Measurements from ENCODE around the gene FAM181A. TPM values are rescaled to one million over a fixed set of nuclear protein-coding genes. Genes with fewer than 3 reads are reported as not detected.
A peak's percentile ranks its signal among the peaks of the same experiment; 100 is the strongest.

Gene FAM181A
- total RNA-seq, 4 donors from 2014 or later: not detected

DNA sequence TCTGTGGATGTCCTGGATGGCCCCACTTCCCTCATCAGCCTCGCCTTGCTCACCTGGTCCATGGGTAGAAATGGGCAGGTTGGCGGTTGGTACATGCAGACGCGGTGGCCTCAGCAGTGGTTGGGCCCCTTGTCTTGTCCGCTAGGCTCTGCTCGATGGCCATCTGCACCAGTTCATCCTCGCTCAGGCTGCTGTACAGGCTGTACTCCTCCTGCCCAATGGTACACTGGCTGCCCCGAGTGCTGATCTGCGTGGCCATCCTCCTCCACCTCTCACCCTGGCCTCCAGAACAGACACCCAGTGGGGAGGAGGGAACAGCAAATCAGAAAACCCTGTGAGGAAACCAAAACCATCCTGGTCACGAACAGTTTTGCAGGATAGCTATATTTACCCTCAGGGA lies 37.1 kb downstream of the FAM181A start:
- no peak for DNase-seq (ENCODE audit: low spot score)
- ATAC-seq (ENCODE audit: low FRiP score): no peak
- TF ChIP-seq, protein P1, sequence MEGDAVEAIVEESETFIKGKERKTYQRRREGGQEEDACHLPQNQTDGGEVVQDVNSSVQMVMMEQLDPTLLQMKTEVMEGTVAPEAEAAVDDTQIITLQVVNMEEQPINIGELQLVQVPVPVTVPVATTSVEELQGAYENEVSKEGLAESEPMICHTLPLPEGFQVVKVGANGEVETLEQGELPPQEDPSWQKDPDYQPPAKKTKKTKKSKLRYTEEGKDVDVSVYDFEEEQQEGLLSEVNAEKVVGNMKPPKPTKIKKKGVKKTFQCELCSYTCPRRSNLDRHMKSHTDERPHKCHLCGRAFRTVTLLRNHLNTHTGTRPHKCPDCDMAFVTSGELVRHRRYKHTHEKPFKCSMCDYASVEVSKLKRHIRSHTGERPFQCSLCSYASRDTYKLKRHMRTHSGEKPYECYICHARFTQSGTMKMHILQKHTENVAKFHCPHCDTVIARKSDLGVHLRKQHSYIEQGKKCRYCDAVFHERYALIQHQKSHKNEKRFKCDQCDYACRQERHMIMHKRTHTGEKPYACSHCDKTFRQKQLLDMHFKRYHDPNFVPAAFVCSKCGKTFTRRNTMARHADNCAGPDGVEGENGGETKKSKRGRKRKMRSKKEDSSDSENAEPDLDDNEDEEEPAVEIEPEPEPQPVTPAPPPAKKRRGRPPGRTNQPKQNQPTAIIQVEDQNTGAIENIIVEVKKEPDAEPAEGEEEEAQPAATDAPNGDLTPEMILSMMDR (IDR thresholded peaks at IDR 0.05): no peak

DNA sequence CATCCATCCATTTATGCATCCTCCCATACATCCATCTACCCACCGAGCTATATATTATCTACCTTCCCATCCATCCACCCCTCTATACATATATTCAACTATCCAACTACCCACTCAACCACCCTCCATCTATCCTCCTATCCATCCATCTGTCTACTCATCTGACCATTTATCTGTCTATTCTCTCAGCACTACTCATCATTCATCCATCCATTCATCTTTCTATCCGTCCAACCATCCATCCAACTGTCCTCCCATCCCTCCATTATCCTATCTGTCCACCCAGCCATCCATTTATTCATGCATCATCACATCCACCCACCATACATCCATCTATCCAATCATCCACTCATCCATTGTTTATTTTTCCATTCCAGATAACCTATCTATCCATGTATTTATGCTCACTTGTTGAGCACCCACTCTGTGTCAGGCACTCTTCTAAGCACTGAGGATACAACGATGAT lies 37.7 kb downstream of the FAM181A start:
- TF ChIP-seq, protein P1 (IDR thresholded peaks at IDR 0.05): no peak
- no peak for DNase-seq (ENCODE audit: low spot score)
- ATAC-seq (ENCODE audit: low FRiP score): no peak

DNA sequence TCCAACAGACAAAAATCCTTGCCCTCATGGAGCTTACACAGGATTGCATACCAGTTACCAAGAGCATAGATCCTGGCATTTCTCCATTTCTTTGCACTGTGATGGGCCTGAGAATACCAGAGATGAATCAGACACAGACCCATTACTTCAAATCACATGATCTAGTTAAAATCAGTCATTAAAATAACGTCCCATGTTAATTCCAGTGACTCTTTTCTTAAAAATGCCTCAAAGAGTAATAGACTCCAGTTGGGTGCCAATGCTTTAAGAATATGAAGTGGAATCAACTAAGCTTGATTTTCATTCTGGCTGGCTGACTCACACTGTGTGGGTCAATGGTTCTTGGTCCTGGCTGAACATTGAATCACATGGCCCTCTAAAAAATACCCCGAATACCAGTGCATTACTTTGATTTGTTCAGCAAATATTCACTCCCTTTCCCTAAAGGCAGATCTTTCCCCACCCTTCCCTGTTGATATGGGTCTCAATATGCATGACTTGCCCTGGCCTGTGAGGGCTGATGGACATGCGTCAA lies 38.2 kb downstream of the FAM181A start:
- TF ChIP-seq, protein P1 (IDR thresholded peaks at IDR 0.05): no peak
- no peak for DNase-seq (ENCODE audit: low spot score)
- ATAC-seq (ENCODE audit: low FRiP score): peak; percentile 49

DNA sequence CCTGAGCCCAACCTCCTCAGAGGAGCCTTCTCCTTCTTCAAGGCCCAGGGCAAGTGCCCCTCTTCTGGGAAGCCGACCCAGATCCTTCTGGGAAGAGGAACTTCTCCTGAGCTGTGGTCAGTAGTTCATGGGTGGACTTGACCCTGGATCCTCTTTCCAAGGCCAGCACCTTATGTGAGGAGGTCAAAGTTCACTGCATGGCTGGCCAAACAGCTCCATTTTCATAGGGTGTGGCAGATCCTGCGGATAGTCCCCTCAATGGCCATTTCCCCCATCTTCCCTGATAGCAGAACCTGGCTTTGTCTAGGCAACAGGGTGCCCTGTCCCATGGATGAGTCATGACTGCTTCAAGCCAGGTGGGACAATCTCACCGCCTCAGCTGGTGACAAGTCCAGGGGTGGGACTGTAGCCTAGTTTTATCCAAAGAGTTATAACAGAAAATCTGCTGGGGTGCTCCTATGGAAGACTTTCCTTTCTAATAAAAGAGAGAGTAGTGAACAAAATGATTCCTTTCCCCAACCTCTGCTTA lies 38.9 kb downstream of the FAM181A start:
- no peak for DNase-seq (ENCODE audit: low spot score)
- TF ChIP-seq, protein P1 (IDR thresholded peaks at IDR 0.05): no peak
- ATAC-seq (ENCODE audit: low FRiP score): no peak

DNA sequence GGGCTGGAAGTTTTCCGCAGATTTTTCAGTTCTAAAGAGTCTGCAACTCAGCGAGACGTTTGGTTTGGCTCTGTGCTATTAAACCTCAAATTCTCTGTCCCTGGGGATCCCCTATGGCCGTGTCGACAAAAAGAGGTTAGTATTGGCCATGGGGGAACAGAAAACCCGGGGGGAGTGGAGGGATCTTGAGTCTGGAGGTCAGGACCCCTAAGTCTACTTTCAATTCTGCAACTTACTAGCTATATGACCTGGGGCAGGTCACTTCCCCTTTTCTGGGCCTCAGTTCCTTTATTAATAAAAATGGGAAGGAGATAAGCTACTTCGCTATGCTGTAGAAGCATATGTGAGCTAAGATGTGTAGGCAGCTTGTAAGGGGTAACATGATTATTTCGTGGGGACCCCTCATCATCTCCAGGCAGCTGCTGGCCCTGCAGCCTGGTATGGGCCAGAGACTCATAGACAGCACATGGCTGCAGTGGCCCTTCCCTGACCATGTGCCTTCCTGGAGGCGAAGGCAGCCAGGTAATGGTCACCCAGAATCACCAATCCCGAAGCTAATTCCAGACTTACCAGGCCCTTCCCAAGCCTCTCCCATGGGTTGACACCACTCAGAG lies 40.6 kb downstream of the FAM181A start:
- DNase-seq (ENCODE audit: low spot score): no peak
- TF ChIP-seq, protein P1 (IDR thresholded peaks at IDR 0.05): no peak
- no peak for ATAC-seq (ENCODE audit: low FRiP score)

DNA sequence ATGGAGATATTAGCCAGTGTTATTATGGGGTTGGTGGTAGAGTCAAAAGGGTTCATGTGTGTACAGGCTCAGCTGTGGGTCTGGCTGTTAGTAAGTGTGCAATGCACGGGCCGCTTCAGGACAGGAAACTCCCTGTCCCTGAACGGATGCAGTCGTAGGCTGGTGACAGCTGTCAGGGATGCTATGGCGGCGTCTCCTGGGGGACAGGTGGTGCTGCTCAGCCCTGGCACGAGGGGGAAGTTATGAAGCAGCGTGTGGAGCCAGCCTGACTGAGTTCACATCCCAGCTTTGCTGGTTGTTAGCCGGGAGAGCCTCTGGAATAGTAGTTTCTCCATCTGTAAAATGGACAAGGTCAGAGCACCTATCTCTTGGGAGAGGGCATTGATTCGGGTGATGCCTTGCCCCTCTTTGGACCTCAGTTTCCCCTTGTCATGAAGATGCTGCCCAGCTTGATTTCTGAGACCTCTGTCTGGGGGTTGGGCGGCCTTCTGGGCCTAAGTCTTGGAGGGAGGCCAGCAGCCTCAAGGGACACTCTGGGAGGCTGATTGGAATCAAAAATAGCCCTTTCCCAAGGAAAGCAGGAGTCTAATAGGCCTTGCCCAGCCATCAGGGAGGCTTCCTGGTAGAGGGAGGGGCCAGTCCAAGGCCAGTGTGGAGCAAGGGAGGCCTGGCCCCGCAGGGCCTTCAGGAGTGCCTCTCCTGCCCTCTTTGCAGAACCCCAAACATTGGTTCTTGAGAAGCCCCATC lies 42.1 kb downstream of the FAM181A start:
- TF ChIP-seq, protein P1 (IDR thresholded peaks at IDR 0.05): no peak
- ATAC-seq (ENCODE audit: low FRiP score): no peak
- no peak for DNase-seq (ENCODE audit: low spot score)

Measured in omental fat pad (tissue), 4 donors.